Stimulated activated CD8-positive, alpha-beta memory T cell treated with anti-CD3 and anti-CD28 coated beads, Interleukin-12 subunit alpha, Interleukin-12 subunit beta, amount 100 ng/mL, for 4 hours (primary cell): ENCODE results near the gene NAB1.
A peak's percentile ranks its signal among the peaks of the same experiment; 100 is the strongest.

Source experiments
- DNase-seq: peaks from one replicate; pipeline ENCODE4 v3.0.0-alpha.2; 2020; ENCODE audit warnings: low read depth

NAB1 gene

GRCh38 chr2:190637903-190638618 is 10.8 kb upstream of the NAB1 start:
- no peak for DNase-seq

- no peak for DNase-seq
Observed at GRCh38 chr2:190640117-190640516, 8.8 kb upstream of the NAB1 start.

GRCh38 chr2:190641469-190641868 is 7.4 kb upstream of the NAB1 start:
- DNase-seq: no peak

- DNase-seq: no peak
Observed at GRCh38 chr2:190646780-190647522, 1.9 kb upstream of the NAB1 start.

- peak; percentile 88 for DNase-seq
Observed at GRCh38 chr2:190648289-190649034, 421 bp upstream of the NAB1 start.

GRCh38 chr2:190649798-190650390 is 1.0 kb downstream of the NAB1 start:
- no peak for DNase-seq

GRCh38 chr2:190651413-190651812 is 2.5 kb downstream of the NAB1 start:
- no peak for DNase-seq

GRCh38 chr2:190653231-190653630 is 4.3 kb downstream of the NAB1 start:
- DNase-seq: no peak

GRCh38 chr2:190653931-190654330 is 5.0 kb downstream of the NAB1 start:
- DNase-seq: no peak

- no peak for DNase-seq
Observed at GRCh38 chr2:190655113-190655512, 6.2 kb downstream of the NAB1 start.

- DNase-seq: no peak
Observed at GRCh38 chr2:190655570-190655969, 6.7 kb downstream of the NAB1 start.

- DNase-seq: no peak
Observed at GRCh38 chr2:190656301-190656700, 7.4 kb downstream of the NAB1 start.

- DNase-seq: no peak
Observed at GRCh38 chr2:190657474-190658255, 8.8 kb downstream of the NAB1 start.

- no peak for DNase-seq
Observed at GRCh38 chr2:190659553-190659952, 10.7 kb downstream of the NAB1 start.

GRCh38 chr2:190662754-190663153 is 13.9 kb downstream of the NAB1 start:
- DNase-seq: no peak

- no peak for DNase-seq
Observed at GRCh38 chr2:190663348-190663747, 14.5 kb downstream of the NAB1 start.

GRCh38 chr2:190663839-190664238 is 15.0 kb downstream of the NAB1 start:
- no peak for DNase-seq

- DNase-seq: no peak
Observed at GRCh38 chr2:190664240-190664639, 15.4 kb downstream of the NAB1 start.

- DNase-seq: no peak
Observed at GRCh38 chr2:190666895-190667294, 18.0 kb downstream of the NAB1 start.

GRCh38 chr2:190668892-190669291 is 20.0 kb downstream of the NAB1 start:
- DNase-seq: no peak

- no peak for DNase-seq
Observed at GRCh38 chr2:190670182-190670946, 21.5 kb downstream of the NAB1 start.
